Choroid plexus epithelial cell (primary cell): ENCODE measurements around the gene FLT1.

ENCODE experiments used
- DNase-seq: peaks from one replicate; pipeline ENCODE4 v3.0.0-alpha.2; 2010; ENCODE audit warnings: low read depth
- H3K4me3 ChIP-seq: 2 replicates; pipeline ENCODE4 v1.5.1; 2011; ENCODE audit warnings: low read depth, mild to moderate bottlenecking, control low read depth, low read length, moderate library complexity
- CTCF ChIP-seq: conservative IDR thresholded peaks from 2 replicates; pipeline ENCODE4 v1.5.1; 2011; ENCODE audit warnings: low read depth, mild to moderate bottlenecking, control low read depth, inconsistent platforms, low read length, moderate library complexity

Gene FLT1

GRCh38 chr13:28385362-28385761, 109.6 kb downstream of the FLT1 start:
- DNase-seq: no peak
- no peak overlapping the region for H3K4me3 ChIP-seq
- no peak for TF ChIP-seq CTCF

- no peak overlapping the region for H3K4me3 ChIP-seq
- no peak for TF ChIP-seq CTCF
Observed at GRCh38 chr13:28384789-28385188, 110.1 kb downstream of the FLT1 start.

GRCh38 chr13:28380319-28380718, 114.6 kb downstream of the FLT1 start:
- DNase-seq: no peak
- no peak for TF ChIP-seq CTCF
- no peak overlapping the region for H3K4me3 ChIP-seq

More at GRCh38 chr13:28384789-28385188, 110.1 kb downstream of the FLT1 start:
- DNase-seq: no peak

GRCh38 chr13:28379371-28380083, 115.4 kb downstream of the FLT1 start:
- no peak for DNase-seq
- no peak overlapping the region for H3K4me3 ChIP-seq
- TF ChIP-seq CTCF: no peak

GRCh38 chr13:28376604-28377003, 118.3 kb downstream of the FLT1 start:
- no peak for TF ChIP-seq CTCF
- DNase-seq: no peak
- H3K4me3 ChIP-seq: no peak overlapping the region

- TF ChIP-seq CTCF: no peak
Observed at GRCh38 chr13:28375250-28375930, 119.5 kb downstream of the FLT1 start.

GRCh38 chr13:28373810-28374209, 121.1 kb downstream of the FLT1 start:
- no peak for TF ChIP-seq CTCF
- H3K4me3 ChIP-seq: no peak overlapping the region
- no peak for DNase-seq

More at GRCh38 chr13:28375250-28375930, 119.5 kb downstream of the FLT1 start:
- DNase-seq: no peak
- no peak overlapping the region for H3K4me3 ChIP-seq
